ENCODE results near the gene RAPGEF6.

Gene RAPGEF6

GRCh38 chr5:131405674-131406073, 229.4 kb downstream of the RAPGEF6 start:
- no peak overlapping the region for H3K27ac ChIP-seq (ENCODE audit: extremely low read depth, low read depth, low read length)
- H3K4me1 ChIP-seq (ENCODE audit: control insufficient read depth, insufficient read depth, low read length): no peaks in the 10 kb centered on the region
- H3K4me3 ChIP-seq (ENCODE audit: low read depth, low read length): no peak overlapping the region
- peaks cover 0 to 49% of the 10 kb centered on the region in 2 experiments; a peak in 2 of 3 replicates for H3K36me3 ChIP-seq (ENCODE audit: control insufficient read depth in 2 of 2, insufficient read depth in 1 of 2, low read length in 2 of 2)
- CTCF ChIA-PET: interaction anchor here (1.0 kb wide), 1 partner anchor 18 kb away, joined by 3 read pairs; no protein-coding TSS in a partner anchor
- no peaks in the 10 kb centered on the region; the same call in 1 of the 2 replicates for H3K9me3 ChIP-seq (ENCODE audit: control insufficient read depth, insufficient read depth, low read depth, low read length)
- POLR2A ChIA-PET: no interaction called here
- no peak for TF ChIP-seq ZNF266 (tag by site-specific recombination; IDR thresholded peaks at IDR 0.05; ENCODE audit: low read depth)
- TF ChIP-seq HOXA7 (CRISPR knock-in tag; IDR thresholded peaks at IDR 0.05; ENCODE audit: borderline replicate concordance): no peak
- no peak for TF ChIP-seq ZNF555 (tag by site-specific recombination; conservative IDR thresholded peaks at IDR 0.05)
- no peak for TF ChIP-seq PRDM6 (tag by site-specific recombination; IDR thresholded peaks at IDR 0.05)
- no peak for TF ChIP-seq ZNF521 (tag by site-specific recombination; IDR thresholded peaks at IDR 0.05)
- TF ChIP-seq ZBTB10 (tag by site-specific recombination; IDR thresholded peaks at IDR 0.05): no peak
- no peak for TF ChIP-seq ZNF549 (tag by site-specific recombination; IDR thresholded peaks at IDR 0.05)
- TF ChIP-seq ZNF768 (tag by site-specific recombination; IDR thresholded peaks at IDR 0.05): no peak
- no peak for TF ChIP-seq REPIN1 (tag by site-specific recombination; IDR thresholded peaks at IDR 0.05; ENCODE audit: low read depth)
- no peak for TF ChIP-seq ZSCAN23 (tag by site-specific recombination; IDR thresholded peaks at IDR 0.05)
- TF ChIP-seq ZNF626 (tag by site-specific recombination; IDR thresholded peaks at IDR 0.05): no peak
- no peak for TF ChIP-seq ZNF202 (tag by site-specific recombination; IDR thresholded peaks at IDR 0.05; ENCODE audit: borderline replicate concordance)
- TF ChIP-seq HOXD13 (CRISPR knock-in tag; IDR thresholded peaks at IDR 0.05; ENCODE audit: borderline replicate concordance): no peak
- TF ChIP-seq ZNF341 (tag by site-specific recombination; IDR thresholded peaks at IDR 0.05; ENCODE audit: low read depth): no peak
- no peak for TF ChIP-seq ZNF701 (tag by site-specific recombination; IDR thresholded peaks at IDR 0.05)
- no peak for TF ChIP-seq ZBTB8A (tag by site-specific recombination; IDR thresholded peaks at IDR 0.05)
- TF ChIP-seq ZNF223 (tag by site-specific recombination; IDR thresholded peaks at IDR 0.05): no peak
- TF ChIP-seq ZNF426 (tag by site-specific recombination; IDR thresholded peaks at IDR 0.05): no peak
- TF ChIP-seq ZNF248 (tag by site-specific recombination; IDR thresholded peaks at IDR 0.05): no peak
- no peak for TF ChIP-seq KLF17 (tag by site-specific recombination; IDR thresholded peaks at IDR 0.05)

- H3K4me1 ChIP-seq (ENCODE audit: control insufficient read depth, insufficient read depth, low read length): no peaks in the 10 kb centered on the region
- H3K4me3 ChIP-seq (ENCODE audit: low read depth, low read length): no peak overlapping the region
- H3K27ac ChIP-seq (ENCODE audit: extremely low read depth, low read depth, low read length): no peak overlapping the region
- ChIA-PET CTCF (no interaction called here), POLR2A (interaction anchor here (0.5 kb wide), 1 partner anchor 38 kb away, joined by 3 read pairs; no protein-coding TSS in a partner anchor)
- peaks cover 4 to 39% of the 10 kb centered on the region in 2 experiments for H3K36me3 ChIP-seq (ENCODE audit: control insufficient read depth in 2 of 2, insufficient read depth in 1 of 2, low read length in 2 of 2)
- no peaks in the 10 kb centered on the region; the same call in 1 of the 2 replicates for H3K9me3 ChIP-seq (ENCODE audit: control insufficient read depth, insufficient read depth, low read depth, low read length)
- TF ChIP-seq ZNF654 (tag by site-specific recombination; IDR thresholded peaks at IDR 0.05; ENCODE audit: low read depth) (no peak), ZNF157 (tag by site-specific recombination; IDR thresholded peaks at IDR 0.05) (no peak), ZNF266 (tag by site-specific recombination; IDR thresholded peaks at IDR 0.05; ENCODE audit: low read depth) (no peak), ZNF37A (tag by site-specific recombination; IDR thresholded peaks at IDR 0.05) (no peak), ZFP69B (tag by site-specific recombination; IDR thresholded peaks at IDR 0.05) (no peak), ZNF76 (tag by site-specific recombination; IDR thresholded peaks at IDR 0.05; ENCODE audit: borderline replicate concordance, low read depth) (no peak), SP2 (tag by site-specific recombination; IDR thresholded peaks at IDR 0.05) (no peak), ZNF513 (tag by site-specific recombination; IDR thresholded peaks at IDR 0.05) (no peak), TRIM28 (IDR thresholded peaks at IDR 0.05; ENCODE audit: borderline replicate concordance, low read length) (no peak), ZNF514 (tag by site-specific recombination; IDR thresholded peaks at IDR 0.05) (no peak)
These were observed 234.4 kb downstream of the RAPGEF6 start for GRCh38 chr5:131400585-131400984.

Data from HEK293 (cell line).